Heart left ventricle (tissue), 16 donors: ENCODE data around the gene HDAC4. TPM values are rescaled to one million over a fixed set of nuclear protein-coding genes. Genes with fewer than 3 reads are reported as not detected.
A peak's percentile ranks its signal among the peaks of the same experiment; 100 is the strongest.

Experiments used
- ATAC-seq, 4 donors: fragments of 200-7000 bp; cut with Tn5 transposase; one replicate each; pipeline ENCODE4 v1.9.1; 2020 to 2022; ENCODE audit warnings: moderate library complexity in 4 of 4, mild to moderate bottlenecking in 3 of 4, moderate number of reproducible peaks in 1 of 4
- DNase-seq, 5 donors: peaks; one replicate each; pipeline ENCODE4 v3.0.0-alpha.2; 2020
- H3K27ac ChIP-seq, 12 donors: fragments of 200-600 bp; sonication (generic) in 4 of 12; one replicate each; pipeline versions ENCODE4 v1.5.0 to v1.8.0; 2016 to 2022; ENCODE audit warnings: mild to moderate bottlenecking in 2 of 12
- H3K27me3 ChIP-seq, 9 donors: fragments of 200-600 bp; sonication (generic) in 2 of 9; one replicate each; pipeline versions ENCODE4 v1.5.1 to v1.8.0; 2016 to 2022; ENCODE audit warnings: mild to moderate bottlenecking in 3 of 9
- H3K36me3 ChIP-seq, 9 donors: fragments of 200-600 bp; sonication (generic) in 2 of 9; one replicate each; pipeline versions ENCODE4 v1.5.0 to v1.8.0; 2018 to 2022; ENCODE audit warnings: mild to moderate bottlenecking in 2 of 9
- H3K4me1 ChIP-seq, 12 donors: fragments of 200-600 bp; sonication (generic) in 4 of 12; one replicate each; pipeline versions ENCODE4 v1.5.0 to v1.8.0; 2016 to 2022; ENCODE audit warnings: mild to moderate bottlenecking in 3 of 12
- H3K4me3 ChIP-seq, 12 donors: fragments of 200-600 bp; sonication (generic) in 4 of 12; one replicate each; pipeline versions ENCODE4 v1.5.0 to v1.8.0; 2017 to 2022; ENCODE audit warnings: mild to moderate bottlenecking in 9 of 12, moderate library complexity in 4 of 12
- H3K9me3 ChIP-seq, 12 donors: fragments of 200-600 bp; sonication (generic) in 4 of 12; one replicate each; pipeline versions ENCODE4 v1.5.0 to v1.8.0; 2016 to 2022; ENCODE audit warnings: mild to moderate bottlenecking in 1 of 12
- POLR2A ChIP-seq, 2 donors: fragments of 450-650 bp; IDR thresholded peaks; one replicate each; pipeline ENCODE4 v1.6.1; 2017; ENCODE audit warnings: antibody characterized with exemption in 2 of 2, mild to moderate bottlenecking in 2 of 2, moderate library complexity in 2 of 2
- WGBS, 4 donors: extraction: QIAGEN DNeasy Blood & Tissue Kit in 2 of 4; methylation state at CpG; one replicate each; pipeline versions ENCODE4 v1.1.5 to v1.1.7; 2013 to 2018; 5-methylcytosine and 5-hydroxymethylcytosine counted together
- intact Hi-C, 10 donors: fragments of 100-400 bp; cut with DNase I; formaldehyde crosslinking; loops; one replicate each; pipeline versions ENCODE4 v1.11.1 to v1.14.2; 2022
- polyA plus RNA-seq, 2 donors: library from polyadenylated mRNA; stranded (reverse); fragments of 200-250 nt; gene quantifications; one replicate each; pipeline ENCODE4 v1.2.3, GENCODE V29; 2013
- total RNA-seq, 9 donors: library from RNA; depleted of rRNA in 2 of 9; stranded (reverse); fragments of >200 nt in 2 of 9; fragmentation: NEBNext Ultra II Directional in 3 of 9; extraction: Animal tissue kit (Norgen Biotek cat#: 25700) in 3 of 9; gene quantifications; one replicate each; pipeline versions ENCODE4 v1.1.0 to v1.2.4, GENCODE V29; 2016 to 2023
- TF ChIP-seq, protein P1 (sequence below), 12 donors: fragments of 200-600 bp; sonication (generic) in 4 of 12; IDR thresholded peaks; one replicate each; pipeline versions ENCODE4 v1.5.0 to v1.8.0; 2018 to 2022; ENCODE audit warnings: antibody characterized with exemption in 12 of 12, mild to moderate bottlenecking in 5 of 12
- donor health status: ischemic (EF 13 %, LVEDD 7.1; RV severe dilation, severe dysfunction).
- donor health status: healthy with polysubstance abuse.
- donor health status: DM: no; HTN: yes; CAD: no.
- donor health status: DM: no; HTN: no; CAD: no.
- donor health status: ischemic (EF 25% LVEDD 6.9; RV normal size, moderate dysfunction).
- donor health status: ischemic (EF 25% LVEDD 5.7; RV mildly dilated, moderate dysfunction).
- donor health status: healthy.
- donor health status: DM: yes; HTN: yes; CAD: no.
- donor health status: ischemic (EF 35%, LVEDD 5.7; RV mildly dilated, moderate dysfunction).
- donor health status: nonischemic (EF 11% LVEDD 7.7; RV severe dilation, severe dysfunction).
- donor health status: DM: yes; HTN: yes; CAD: no.
- donor health status: PGD.
- donor health status: ischemic (EF 29% LVEDD 5.4; RV normal size, mild dysfunction).
- donor health status: nonischemic (EF 23%, LVEDD 6.1; RV moderate dilation, normal function).

HDAC4 gene
- total and polyA plus RNA-seq, 11 donors = 13.9 to 37.6 (median 27.5) TPM

GRCh38 chr2:239292531-239292930 is 108.3 kb downstream of the HDAC4 start:
- Histone ChIP-seq H3K27ac (peak overlapping the region in 4 of 12 donors; percentile 70 to 84 (median 82)), H3K27me3 (no peaks in the 10 kb centered on the region), H3K4me3 (no peak overlapping the region), H3K9me3 (no peaks in the 10 kb centered on the region), H3K36me3 (no peaks in the 10 kb centered on the region), H3K4me1 (peaks cover 4 to 95% (median 73%) of the 10 kb centered on the region in 12 donors)
- TF ChIP-seq, protein P1, sequence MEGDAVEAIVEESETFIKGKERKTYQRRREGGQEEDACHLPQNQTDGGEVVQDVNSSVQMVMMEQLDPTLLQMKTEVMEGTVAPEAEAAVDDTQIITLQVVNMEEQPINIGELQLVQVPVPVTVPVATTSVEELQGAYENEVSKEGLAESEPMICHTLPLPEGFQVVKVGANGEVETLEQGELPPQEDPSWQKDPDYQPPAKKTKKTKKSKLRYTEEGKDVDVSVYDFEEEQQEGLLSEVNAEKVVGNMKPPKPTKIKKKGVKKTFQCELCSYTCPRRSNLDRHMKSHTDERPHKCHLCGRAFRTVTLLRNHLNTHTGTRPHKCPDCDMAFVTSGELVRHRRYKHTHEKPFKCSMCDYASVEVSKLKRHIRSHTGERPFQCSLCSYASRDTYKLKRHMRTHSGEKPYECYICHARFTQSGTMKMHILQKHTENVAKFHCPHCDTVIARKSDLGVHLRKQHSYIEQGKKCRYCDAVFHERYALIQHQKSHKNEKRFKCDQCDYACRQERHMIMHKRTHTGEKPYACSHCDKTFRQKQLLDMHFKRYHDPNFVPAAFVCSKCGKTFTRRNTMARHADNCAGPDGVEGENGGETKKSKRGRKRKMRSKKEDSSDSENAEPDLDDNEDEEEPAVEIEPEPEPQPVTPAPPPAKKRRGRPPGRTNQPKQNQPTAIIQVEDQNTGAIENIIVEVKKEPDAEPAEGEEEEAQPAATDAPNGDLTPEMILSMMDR (IDR thresholded peaks at IDR 0.05) = no peak
- no peak for TF ChIP-seq POLR2A (IDR thresholded peaks at IDR 0.05)
- ATAC-seq (no peak), DNase-seq (peak in 1 of 5 donors; percentile 5)
- intact Hi-C loops = loop anchor here in 1 of 10 donors (5.0 kb wide), 1 partner anchor 140 kb away; no protein-coding TSS in a partner anchor
- WGBS, 4 donors = 80 to 86% (median 81%) methylated on average over 5 of the region's 5 CpGs

DNA sequence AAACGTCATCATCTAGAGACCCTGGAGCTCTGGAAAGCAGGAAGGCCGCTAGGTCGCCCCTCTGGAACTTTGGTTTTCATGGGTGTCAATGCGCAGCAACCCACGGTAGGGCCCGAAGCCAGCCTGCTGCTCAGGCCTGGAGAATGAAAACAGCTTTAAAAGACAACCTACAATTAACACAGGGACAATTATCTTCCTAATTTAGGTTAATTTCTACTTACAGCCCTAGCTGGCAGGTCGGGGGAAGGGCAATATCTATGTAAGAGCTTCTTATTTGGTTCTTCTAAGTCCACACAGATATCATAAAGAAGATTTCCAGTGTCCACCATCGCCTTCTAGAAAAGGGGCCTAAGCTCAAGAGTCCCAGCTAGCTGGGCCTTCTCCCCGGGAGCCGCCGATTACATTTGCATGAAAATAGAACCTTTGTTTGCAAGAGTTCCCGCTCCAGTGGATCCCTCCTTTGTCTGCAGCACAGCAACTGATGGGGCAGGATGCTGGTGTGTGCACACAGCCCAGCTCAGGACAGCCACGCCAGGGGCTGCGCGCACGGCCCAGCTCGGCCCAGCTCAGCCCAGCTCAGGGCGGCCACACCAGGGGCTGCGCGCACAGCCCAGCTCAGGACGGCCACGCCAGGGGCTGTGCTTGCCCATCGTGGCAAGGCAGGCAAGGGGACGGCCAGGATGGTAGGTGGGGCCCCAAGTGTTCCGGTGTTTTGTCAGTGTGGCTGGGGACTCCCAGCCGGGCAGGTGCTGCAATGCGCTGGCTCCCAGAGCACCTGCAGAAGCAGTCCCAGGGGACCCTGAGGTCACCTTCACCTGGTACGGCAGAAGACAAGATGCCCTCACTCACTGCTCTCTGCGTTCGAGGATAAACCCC is 109.1 kb downstream of the HDAC4 start:
- DNase-seq = peak in 2 of 5 donors; percentile 24 to 28

DNA sequence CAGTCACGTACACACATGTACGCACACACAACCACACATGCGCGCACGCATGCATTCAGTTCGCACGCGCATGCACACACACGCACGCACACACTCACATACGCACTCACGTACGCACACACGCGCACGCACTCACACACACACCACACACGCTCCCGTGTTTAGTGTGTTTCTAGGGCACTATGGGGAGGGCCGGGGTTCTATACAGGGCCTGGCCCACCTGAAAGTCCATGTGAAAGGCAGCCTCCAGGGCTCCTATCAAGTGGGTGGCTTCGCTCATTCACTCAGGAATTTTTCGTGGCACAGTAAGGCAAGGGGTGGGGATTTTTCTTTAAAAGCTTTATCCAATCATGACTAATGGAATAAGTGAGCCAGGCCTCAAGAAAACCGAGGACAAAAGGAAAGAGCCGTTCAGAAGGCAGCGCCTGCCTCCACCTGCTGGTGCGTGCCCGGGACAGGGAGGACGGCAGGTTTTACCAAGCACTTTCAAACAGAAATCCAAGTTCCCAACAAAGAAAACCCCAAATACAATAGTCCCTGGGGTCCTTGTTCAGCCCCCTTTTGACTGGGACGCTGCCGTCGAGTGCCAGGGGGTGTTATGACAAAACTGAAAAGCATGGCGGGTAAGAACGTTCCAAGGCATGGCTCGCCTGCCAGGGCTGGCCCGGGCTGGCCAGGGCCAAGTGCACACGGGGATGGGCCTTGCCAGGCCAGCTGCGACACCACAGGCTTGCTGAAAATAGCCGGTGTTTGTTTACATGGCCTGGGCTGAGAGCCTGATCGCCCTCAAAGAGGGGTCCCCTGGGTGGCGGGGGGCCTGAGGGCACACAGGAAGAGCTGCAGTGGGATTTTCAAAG is 110.0 kb downstream of the HDAC4 start:
- Histone ChIP-seq H3K4me1 (peaks cover 0 to 94% (median 73%) of the 10 kb centered on the region in 12 donors), H3K27me3 (no peaks in the 10 kb centered on the region), H3K27ac (peak overlapping the region; percentile 27 to 86 (median 67)), H3K36me3 (no peaks in the 10 kb centered on the region), H3K9me3 (no peaks in the 10 kb centered on the region), H3K4me3 (no peak overlapping the region)
- intact Hi-C loops = loop anchor here in 1 of 10 donors (5.0 kb wide), 1 partner anchor 139 kb away; no protein-coding TSS in a partner anchor
- ATAC-seq (peak; percentile 74 to 86 (median 82)), DNase-seq (peak in 4 of 5 donors; percentile 60 to 74 (median 68))
- WGBS, 4 donors = 78 to 84% (median 81%) methylated on average over 31 to 39 of the region's 39 CpGs
- TF ChIP-seq, protein P1 (IDR thresholded peaks at IDR 0.05) = peak in 1 of 12 donors; percentile 12
- TF ChIP-seq POLR2A (IDR thresholded peaks at IDR 0.05) = no peak

More for the DNA sequence above, 109.1 kb downstream of the HDAC4 start:
- no peaks in the 10 kb centered on the region for H3K27me3 ChIP-seq
- ATAC-seq = peak in 1 of 4 donors; percentile 11
- WGBS, 4 donors = 85 to 91% (median 89%) methylated on average over 27 to 30 of the region's 30 CpGs
- peaks cover 4 to 95% (median 73%) of the 10 kb centered on the region in 12 donors for H3K4me1 ChIP-seq
- H3K36me3 ChIP-seq = no peaks in the 10 kb centered on the region
- no peaks in the 10 kb centered on the region for H3K9me3 ChIP-seq
- peak overlapping the region in 11 of 12 donors; percentile 38 to 86 (median 70) for H3K27ac ChIP-seq
- intact Hi-C loops = loop anchor here in 1 of 10 donors (5.0 kb wide), 1 partner anchor 139 kb away; no protein-coding TSS in a partner anchor
- H3K4me3 ChIP-seq = no peak overlapping the region
- TF ChIP-seq, protein P1 (IDR thresholded peaks at IDR 0.05) = no peak
- TF ChIP-seq POLR2A (IDR thresholded peaks at IDR 0.05) = no peak
